Prostate gland (tissue), 2 donors: ENCODE data around the gene PLEKHF1. TPM values are rescaled to one million over a fixed set of nuclear protein-coding genes. Genes with fewer than 3 reads are reported as not detected.

Experiments used
- DNase-seq: peaks from one replicate; pipeline ENCODE4 v3.0.0-alpha.2; 2019; ENCODE audit warnings: low spot score
- H3K27ac ChIP-seq, 2 donors: fragments of 200-600 bp; sonication (generic); 2 replicates each; pipeline ENCODE4 v1.5.1; 2017 to 2019
- H3K27me3 ChIP-seq: fragments of 200-600 bp; sonication (generic); replicated peaks from 2 replicates; pipeline ENCODE4 v1.5.1; 2019; ENCODE audit not compliant: insufficient read depth
- H3K36me3 ChIP-seq, 2 donors: fragments of 200-600 bp; sonication (generic); 1 replicate in 1 of 2; 2 replicates in 1 of 2; pipeline versions ENCODE4 v1.5.1 to v1.8.1; 2017 to 2019
- H3K4me1 ChIP-seq: fragments of 200-600 bp; sonication (generic); replicated peaks from 2 replicates; pipeline ENCODE4 v1.5.1; 2019
- H3K4me3 ChIP-seq, 2 donors: fragments of 200-600 bp; sonication (generic); 2 replicates each; pipeline ENCODE4 v1.5.1; 2017 to 2019
- H3K9me3 ChIP-seq: fragments of 200-600 bp; sonication (generic); 2 replicates; pipeline ENCODE4 v1.5.1; 2017
- POLR2A ChIP-seq: fragments of 450-650 bp; IDR thresholded peaks from one replicate; pipeline ENCODE4 v1.6.1; 2016; ENCODE audit warnings: antibody characterized with exemption, mild to moderate bottlenecking
- POLR2AphosphoS5 ChIP-seq: sonication (generic); formaldehyde crosslinking; IDR thresholded peaks from one replicate; pipeline ENCODE4 v1.6.1; 2017; ENCODE audit warnings: antibody characterized with exemption
- WGBS: methylation state at CpG from one replicate; pipeline ENCODE4 v1.1.5; 2018; 5-methylcytosine and 5-hydroxymethylcytosine counted together
- intact Hi-C: fragments of 100-400 bp; cut with DNase I; formaldehyde crosslinking; loops from one replicate; pipeline ENCODE4 v1.14.2; 2022
- total RNA-seq, 2 donors: library from RNA; depleted of rRNA; stranded (reverse); fragments of >200 nt; gene quantifications; one replicate each; pipeline ENCODE4 v1.1.0, GENCODE V29; 2016
- TF ChIP-seq, protein P1 (sequence below), 4 experiments: fragments of 200-600 bp in 2 of 4; fragments of 450-650 bp in 2 of 4; sonication (generic) in 2 of 4; IDR thresholded peaks; 1 replicate in 3 of 4; 2 replicates in 1 of 4; pipeline ENCODE4 v1.5.1; 2016 to 2019; ENCODE audit warnings: antibody characterized with exemption in 4 of 4, mild to moderate bottlenecking in 2 of 4, moderate library complexity in 2 of 4

PLEKHF1 gene
- total RNA-seq, 2 donors from 2014 or later = 64.3 to 64.4 TPM

GRCh38 chr19:29629836-29630534 lies 35.3 kb upstream of the PLEKHF1 start:
- no peaks in the 10 kb centered on the region for H3K27me3 ChIP-seq
- H3K4me1 ChIP-seq = no peaks in the 10 kb centered on the region
- no peak for DNase-seq
- H3K9me3 ChIP-seq = no peaks in the 10 kb centered on the region
- TF ChIP-seq POLR2AphosphoS5 (no peak), POLR2A (no peak)
- TF ChIP-seq, protein P1, sequence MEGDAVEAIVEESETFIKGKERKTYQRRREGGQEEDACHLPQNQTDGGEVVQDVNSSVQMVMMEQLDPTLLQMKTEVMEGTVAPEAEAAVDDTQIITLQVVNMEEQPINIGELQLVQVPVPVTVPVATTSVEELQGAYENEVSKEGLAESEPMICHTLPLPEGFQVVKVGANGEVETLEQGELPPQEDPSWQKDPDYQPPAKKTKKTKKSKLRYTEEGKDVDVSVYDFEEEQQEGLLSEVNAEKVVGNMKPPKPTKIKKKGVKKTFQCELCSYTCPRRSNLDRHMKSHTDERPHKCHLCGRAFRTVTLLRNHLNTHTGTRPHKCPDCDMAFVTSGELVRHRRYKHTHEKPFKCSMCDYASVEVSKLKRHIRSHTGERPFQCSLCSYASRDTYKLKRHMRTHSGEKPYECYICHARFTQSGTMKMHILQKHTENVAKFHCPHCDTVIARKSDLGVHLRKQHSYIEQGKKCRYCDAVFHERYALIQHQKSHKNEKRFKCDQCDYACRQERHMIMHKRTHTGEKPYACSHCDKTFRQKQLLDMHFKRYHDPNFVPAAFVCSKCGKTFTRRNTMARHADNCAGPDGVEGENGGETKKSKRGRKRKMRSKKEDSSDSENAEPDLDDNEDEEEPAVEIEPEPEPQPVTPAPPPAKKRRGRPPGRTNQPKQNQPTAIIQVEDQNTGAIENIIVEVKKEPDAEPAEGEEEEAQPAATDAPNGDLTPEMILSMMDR (IDR thresholded peaks at IDR 0.05) = no peak
- no peak overlapping the region for H3K27ac ChIP-seq
- intact Hi-C loops = no loop called here
- H3K4me3 ChIP-seq = no peak overlapping the region
- no peaks in the 10 kb centered on the region for H3K36me3 ChIP-seq
- WGBS = 70% methylated on average over 5 of the region's 5 CpGs

DNA sequence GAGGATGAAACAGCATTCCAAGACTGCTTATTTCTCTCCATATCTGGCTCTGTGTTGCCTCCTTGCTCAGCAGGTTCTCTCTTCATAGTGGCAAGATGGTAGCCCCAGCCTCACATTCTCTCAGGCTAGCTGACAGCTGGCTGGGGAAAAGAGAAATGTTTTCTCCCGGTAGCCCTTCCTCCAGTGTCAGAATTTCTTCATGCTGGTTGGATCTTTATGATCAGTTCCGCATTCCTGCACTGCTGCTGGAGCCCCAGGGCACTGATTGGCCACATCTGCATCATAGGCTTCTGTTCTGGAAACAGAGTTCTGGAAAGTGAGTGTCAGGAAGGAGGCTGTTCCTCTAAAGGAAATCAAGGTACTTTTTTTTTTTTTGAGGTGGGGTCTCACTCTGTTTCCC lies 34.6 kb upstream of the PLEKHF1 start:
- H3K36me3 ChIP-seq = no peaks in the 10 kb centered on the region
- no peaks in the 10 kb centered on the region for H3K4me1 ChIP-seq
- intact Hi-C loops = no loop called here
- H3K4me3 ChIP-seq = no peak overlapping the region
- TF ChIP-seq POLR2A (no peak), POLR2AphosphoS5 (no peak)
- TF ChIP-seq, protein P1 (IDR thresholded peaks at IDR 0.05) = no peak
- H3K27me3 ChIP-seq = no peaks in the 10 kb centered on the region
- H3K27ac ChIP-seq = no peak overlapping the region
- no peak for DNase-seq
- WGBS = 53% methylated on average over 2 of the region's 2 CpGs
- H3K9me3 ChIP-seq = no peaks in the 10 kb centered on the region

- Histone ChIP-seq H3K9me3 (no peaks in the 10 kb centered on the region), H3K4me3 (no peak overlapping the region), H3K4me1 (no peaks in the 10 kb centered on the region), H3K36me3 (no peaks in the 10 kb centered on the region), H3K27me3 (no peaks in the 10 kb centered on the region), H3K27ac (no peak overlapping the region)
- DNase-seq = no peak
- WGBS = 96% methylated on average over 3 of the region's 3 CpGs
- TF ChIP-seq, protein P1 (IDR thresholded peaks at IDR 0.05) = no peak
- TF ChIP-seq POLR2AphosphoS5 (no peak), POLR2A (no peak)
- intact Hi-C loops = no loop called here
Measured at GRCh38 chr19:29631450-29631849, 33.8 kb upstream of the PLEKHF1 start.

GRCh38 chr19:29634002-29634401 lies 31.3 kb upstream of the PLEKHF1 start:
- no peaks in the 10 kb centered on the region for H3K27me3 ChIP-seq
- intact Hi-C loops = no loop called here
- H3K36me3 ChIP-seq = no peaks in the 10 kb centered on the region
- WGBS = 88% methylated on average over 2 of the region's 2 CpGs
- no peaks in the 10 kb centered on the region for H3K9me3 ChIP-seq
- no peak overlapping the region for H3K27ac ChIP-seq
- TF ChIP-seq, protein P1 (IDR thresholded peaks at IDR 0.05) = no peak
- TF ChIP-seq POLR2A (no peak), POLR2AphosphoS5 (no peak)
- DNase-seq = no peak
- H3K4me3 ChIP-seq = no peak overlapping the region
- no peaks in the 10 kb centered on the region for H3K4me1 ChIP-seq

DNA sequence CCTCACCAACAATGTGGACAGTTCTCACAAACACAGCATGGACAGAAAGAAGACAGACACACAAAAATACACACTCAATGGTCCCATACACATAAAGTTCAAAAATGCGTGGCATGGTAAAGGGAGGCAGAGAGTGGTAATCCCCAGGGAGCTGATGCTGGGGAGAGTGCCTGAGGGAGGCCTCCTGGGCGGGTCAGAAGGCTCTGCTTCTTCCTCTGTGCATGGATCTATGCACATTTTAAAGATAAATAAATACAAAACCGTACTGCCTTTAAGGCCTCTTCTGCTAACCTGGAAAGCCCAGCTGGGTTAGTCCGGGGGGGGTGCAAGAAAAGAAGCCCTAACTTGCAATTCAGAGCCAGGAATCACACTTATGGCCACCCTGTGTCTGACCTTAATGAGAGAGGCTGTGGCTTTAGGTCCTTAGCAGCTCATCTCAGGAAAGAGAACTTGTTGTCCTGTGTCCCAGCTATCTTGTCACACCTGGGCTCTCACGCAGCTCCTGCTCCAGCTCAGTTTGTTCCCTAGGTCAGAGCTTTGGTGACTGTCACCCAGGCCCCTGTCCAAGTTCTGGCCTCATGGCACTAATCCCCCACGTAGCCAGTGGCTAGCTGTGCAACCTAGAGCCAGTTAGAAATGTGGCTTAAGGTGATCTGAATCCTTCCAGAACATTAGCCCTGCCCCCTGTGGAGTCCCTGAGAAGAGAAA lies 30.7 kb upstream of the PLEKHF1 start:
- TF ChIP-seq POLR2A (no peak), POLR2AphosphoS5 (no peak)
- TF ChIP-seq, protein P1 (IDR thresholded peaks at IDR 0.05) = no peak
- no peaks in the 10 kb centered on the region for H3K36me3 ChIP-seq
- intact Hi-C loops = no loop called here
- H3K27me3 ChIP-seq = no peaks in the 10 kb centered on the region
- no peak overlapping the region for H3K27ac ChIP-seq
- 76% methylated on average over 5 of the region's 6 CpGs for WGBS
- DNase-seq = no peak
- no peaks in the 10 kb centered on the region for H3K4me1 ChIP-seq
- H3K9me3 ChIP-seq = no peaks in the 10 kb centered on the region
- H3K4me3 ChIP-seq = no peak overlapping the region
